OCI-LY1 (cell line): ENCODE measurements around the gene SHROOM3.

ENCODE experiments used
- H2AFZ ChIP-seq: fragments of 200-600 bp; sonication (generic), shearing (Covaris generic); 2 replicates; pipeline ENCODE4 v1.6.0; 2014; ENCODE audit warnings: antibody characterized with exemption, mild to moderate bottlenecking, low read length
- H3F3A ChIP-seq: fragments of 200-600 bp; sonication (generic), shearing (Covaris generic); 2 replicates; pipeline ENCODE4 v1.6.0; 2014; ENCODE audit warnings: mild to moderate bottlenecking, antibody characterized with exemption, low read length, moderate library complexity; ENCODE audit not compliant: insufficient read depth
- H3K27ac ChIP-seq: fragments of 200-600 bp; sonication (generic); 2 replicates; pipeline ENCODE4 v1.5.1; 2014; ENCODE audit warnings: low read length, mixed run types, mild to moderate bottlenecking, low read depth; ENCODE audit not compliant: poor library complexity, severe bottlenecking
- H3K27me3 ChIP-seq: fragments of 200-600 bp; sonication (generic); 2 replicates; pipeline ENCODE4 v1.6.0; 2014; ENCODE audit warnings: antibody characterized with exemption, mild to moderate bottlenecking, low read length, moderate library complexity; ENCODE audit not compliant: insufficient read depth
- H3K36me3 ChIP-seq: fragments of 200-600 bp; sonication (generic); 2 replicates; pipeline ENCODE4 v1.6.1; 2014; ENCODE audit warnings: mild to moderate bottlenecking, antibody characterized with exemption, low read length, moderate library complexity, mixed read lengths; ENCODE audit not compliant: insufficient read depth
- H3K4me1 ChIP-seq: fragments of 200-600 bp; sonication (generic); 2 replicates; pipeline ENCODE4 v1.5.1; 2014; ENCODE audit warnings: mild to moderate bottlenecking, low read length, moderate library complexity; ENCODE audit not compliant: insufficient read depth, severe bottlenecking
- H3K4me2 ChIP-seq: fragments of 200-600 bp; sonication (generic), shearing (Covaris generic); 2 replicates; pipeline ENCODE4 v1.6.1; 2014; ENCODE audit warnings: low read length
- H3K4me3 ChIP-seq: fragments of 200-600 bp; sonication (generic); 2 replicates; pipeline ENCODE4 v1.5.1; 2014; ENCODE audit warnings: low read length, low read depth, mild to moderate bottlenecking, mixed read lengths; ENCODE audit not compliant: poor library complexity, severe bottlenecking
- H3K79me2 ChIP-seq: fragments of 200-600 bp; shearing (Covaris generic); 2 replicates; pipeline ENCODE4 v1.6.1; 2016; ENCODE audit warnings: mixed run types, low read length, mixed read lengths; ENCODE audit not compliant: insufficient read depth
- H3K9ac ChIP-seq: fragments of 200-600 bp; sonication (generic), shearing (Covaris generic); 2 replicates; pipeline ENCODE4 v1.6.1; 2014; ENCODE audit warnings: mild to moderate bottlenecking, low read length, mixed read lengths
- H3K9me2 ChIP-seq: fragments of 200-600 bp; sonication (generic), shearing (Covaris generic); 2 replicates; pipeline ENCODE4 v1.6.1; 2014; ENCODE audit warnings: low read depth, mild to moderate bottlenecking, low read length, mixed read lengths
- H3K9me3 ChIP-seq: fragments of 200-600 bp; shearing (Covaris generic); 2 replicates; pipeline ENCODE4 v1.6.1; 2014; ENCODE audit warnings: low read length, mixed read lengths
- H4K20me1 ChIP-seq: fragments of 200-600 bp; sonication (generic), shearing (Covaris generic); 2 replicates; pipeline ENCODE4 v1.6.0; 2016; ENCODE audit warnings: mild to moderate bottlenecking, low read length; ENCODE audit not compliant: insufficient read depth
- EZH2 ChIP-seq: fragments of 200-600 bp; sonication (generic), shearing (Covaris generic); IDR thresholded peaks from 2 replicates; pipeline ENCODE4 v1.8.0; 2017; ENCODE audit warnings: borderline replicate concordance, mixed run types, mild to moderate bottlenecking, antibody characterized with exemption, low read length, moderate library complexity, mixed read lengths
- TF ChIP-seq, protein P1 (sequence below): fragments of 200-600 bp; sonication (generic), shearing (Covaris generic); IDR thresholded peaks from 2 replicates; pipeline ENCODE4 v1.5.1; 2017; ENCODE audit warnings: mild to moderate bottlenecking, antibody characterized with exemption, low read length, moderate library complexity, mixed read lengths

Gene SHROOM3

DNA sequence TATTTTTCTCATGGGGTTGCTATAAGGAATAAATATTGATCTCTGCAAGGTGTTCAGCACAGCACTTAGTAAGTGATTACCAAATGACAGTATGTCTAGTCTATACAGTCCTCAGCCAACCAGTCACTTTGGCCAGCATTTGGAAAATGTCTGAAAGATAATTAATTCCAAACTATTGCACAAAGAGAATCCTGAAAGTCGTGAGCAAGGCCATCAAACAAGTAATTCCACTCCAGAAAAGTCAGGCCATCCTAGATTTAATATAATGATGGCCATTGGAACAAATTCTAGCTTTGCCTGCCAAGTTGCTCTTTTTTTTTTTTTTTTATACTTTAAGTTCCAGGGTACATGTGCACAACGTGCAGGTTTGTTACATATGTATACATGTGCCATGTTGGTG is 96.6 kb downstream of the SHROOM3 start:
- Histone ChIP-seq H3K9me2 (no peaks in the 10 kb centered on the region), H2AFZ (no peak overlapping the region), H3K27ac (no peak overlapping the region), H3K27me3 (no peaks in the 10 kb centered on the region), H3F3A (no peaks in the 10 kb centered on the region), H3K79me2 (no peaks in the 10 kb centered on the region), H3K9ac (no peak overlapping the region), H3K9me3 (no peaks in the 10 kb centered on the region), H3K4me1 (no peaks in the 10 kb centered on the region), H4K20me1 (no peaks in the 10 kb centered on the region), H3K36me3 (no peaks in the 10 kb centered on the region), H3K4me3 (no peak overlapping the region), H3K4me2 (no peak overlapping the region)
- TF ChIP-seq, protein P1, sequence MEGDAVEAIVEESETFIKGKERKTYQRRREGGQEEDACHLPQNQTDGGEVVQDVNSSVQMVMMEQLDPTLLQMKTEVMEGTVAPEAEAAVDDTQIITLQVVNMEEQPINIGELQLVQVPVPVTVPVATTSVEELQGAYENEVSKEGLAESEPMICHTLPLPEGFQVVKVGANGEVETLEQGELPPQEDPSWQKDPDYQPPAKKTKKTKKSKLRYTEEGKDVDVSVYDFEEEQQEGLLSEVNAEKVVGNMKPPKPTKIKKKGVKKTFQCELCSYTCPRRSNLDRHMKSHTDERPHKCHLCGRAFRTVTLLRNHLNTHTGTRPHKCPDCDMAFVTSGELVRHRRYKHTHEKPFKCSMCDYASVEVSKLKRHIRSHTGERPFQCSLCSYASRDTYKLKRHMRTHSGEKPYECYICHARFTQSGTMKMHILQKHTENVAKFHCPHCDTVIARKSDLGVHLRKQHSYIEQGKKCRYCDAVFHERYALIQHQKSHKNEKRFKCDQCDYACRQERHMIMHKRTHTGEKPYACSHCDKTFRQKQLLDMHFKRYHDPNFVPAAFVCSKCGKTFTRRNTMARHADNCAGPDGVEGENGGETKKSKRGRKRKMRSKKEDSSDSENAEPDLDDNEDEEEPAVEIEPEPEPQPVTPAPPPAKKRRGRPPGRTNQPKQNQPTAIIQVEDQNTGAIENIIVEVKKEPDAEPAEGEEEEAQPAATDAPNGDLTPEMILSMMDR: no peak
- TF ChIP-seq EZH2: no peak

DNA sequence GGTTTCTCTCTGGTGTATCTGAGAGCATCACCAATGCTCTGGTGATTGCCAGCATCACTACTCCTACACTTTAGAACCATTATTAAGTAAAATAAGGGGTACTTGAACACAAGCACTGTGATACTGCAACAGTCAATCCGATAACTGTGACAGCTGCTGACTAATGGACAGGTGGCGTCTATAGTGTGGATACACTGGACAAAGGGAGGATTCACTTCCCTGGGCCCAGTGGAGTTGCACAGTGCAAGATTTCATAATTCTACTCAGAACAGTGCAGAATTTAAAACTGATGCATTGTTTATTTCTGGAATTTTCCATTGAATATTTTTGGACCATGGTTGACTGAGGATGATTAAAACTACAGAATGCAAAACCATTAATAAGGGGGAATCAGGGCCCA is 97.8 kb downstream of the SHROOM3 start:
- Histone ChIP-seq H3K27ac (no peak overlapping the region), H3K4me2 (no peak overlapping the region), H3K27me3 (no peaks in the 10 kb centered on the region), H3K9ac (no peak overlapping the region), H3K36me3 (no peaks in the 10 kb centered on the region), H3F3A (no peaks in the 10 kb centered on the region), H2AFZ (no peak overlapping the region), H4K20me1 (no peaks in the 10 kb centered on the region), H3K9me2 (no peaks in the 10 kb centered on the region), H3K9me3 (no peaks in the 10 kb centered on the region), H3K4me1 (no peaks in the 10 kb centered on the region), H3K79me2 (no peaks in the 10 kb centered on the region), H3K4me3 (no peak overlapping the region)
- TF ChIP-seq, protein P1: no peak
- TF ChIP-seq EZH2: no peak

DNA sequence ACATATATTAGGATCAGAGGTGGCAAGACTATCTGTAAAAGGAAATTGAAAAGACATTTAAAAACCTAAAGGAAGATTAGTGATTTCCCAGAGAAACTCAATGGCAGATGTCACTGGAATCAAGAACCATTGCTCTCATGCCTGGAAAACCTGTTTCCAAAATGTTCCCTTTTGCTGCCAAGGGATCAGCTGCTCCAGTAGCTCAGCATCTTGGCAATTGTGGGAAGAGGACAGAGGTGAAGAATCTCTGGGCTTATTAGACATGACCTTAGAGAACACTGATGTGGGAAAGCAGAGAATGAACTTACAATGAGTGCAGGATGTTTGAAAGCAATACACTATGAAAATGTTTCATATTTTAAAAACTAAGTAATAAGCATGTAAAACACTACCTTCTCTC is 98.3 kb downstream of the SHROOM3 start:
- TF ChIP-seq, protein P1: no peak
- no peak for TF ChIP-seq EZH2
- Histone ChIP-seq H3K9me3 (no peaks in the 10 kb centered on the region), H2AFZ (no peak overlapping the region), H3K9ac (no peak overlapping the region), H3K36me3 (no peaks in the 10 kb centered on the region), H4K20me1 (no peaks in the 10 kb centered on the region), H3K4me1 (no peaks in the 10 kb centered on the region), H3K79me2 (no peaks in the 10 kb centered on the region), H3K4me3 (no peak overlapping the region), H3K9me2 (no peaks in the 10 kb centered on the region), H3K4me2 (no peak overlapping the region), H3F3A (no peaks in the 10 kb centered on the region), H3K27me3 (no peaks in the 10 kb centered on the region), H3K27ac (no peak overlapping the region)
